ENCODE measurements around the gene DNM3.

The DNM3 gene

DNA sequence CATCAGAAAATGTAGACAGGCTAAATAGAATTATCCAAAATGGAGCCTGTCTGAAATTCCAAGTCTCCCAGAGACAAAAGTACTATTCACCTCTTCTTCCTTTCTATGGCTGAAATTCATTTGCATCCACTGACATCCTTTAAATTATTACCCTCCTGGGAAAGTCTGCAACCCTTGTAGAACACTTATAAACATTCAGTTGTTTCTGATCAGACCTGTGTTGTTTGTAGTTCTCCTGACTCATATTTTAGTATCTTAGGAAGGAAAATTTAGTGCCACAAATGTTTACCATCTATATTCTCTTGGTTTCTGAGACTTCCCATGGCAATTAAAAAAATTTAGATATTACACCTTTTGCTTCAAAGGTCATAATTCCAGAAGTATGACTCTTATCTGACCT is 509.6 kb downstream of the DNM3 start:
- Histone ChIP-seq H3K4me3 (ENCODE audit: insufficient read depth, low read length, poor library complexity, severe bottlenecking) (no peak overlapping the region), H3K9ac (ENCODE audit: low read length) (no peak overlapping the region), H3K9me2 (replicated peaks; ENCODE audit: insufficient read depth, low read length) (no peaks in the 10 kb centered on the region), H3K9me3 (ENCODE audit: insufficient read depth, low read length) (peaks cover 8% of the 10 kb centered on the region; the same call in 1 of the 2 replicates), H3F3A (ENCODE audit: insufficient read depth) (no peaks in the 10 kb centered on the region), H2AFZ (ENCODE audit: low read depth, low read length, severe bottlenecking) (no peak overlapping the region), H3K27ac (ENCODE audit: low read depth, low read length) (no peak overlapping the region), H3K27me3 (ENCODE audit: low read length) (no peaks in the 10 kb centered on the region), H3K36me3 (ENCODE audit: low read length) (no peaks in the 10 kb centered on the region), H3K4me2 (ENCODE audit: low read depth, low read length, poor library complexity, severe bottlenecking) (no peak overlapping the region), H3K79me2 (ENCODE audit: insufficient read depth, low read length) (no peaks in the 10 kb centered on the region), H4K20me1 (ENCODE audit: low read depth, low read length) (no peaks in the 10 kb centered on the region)
- TF ChIP-seq, protein P1, sequence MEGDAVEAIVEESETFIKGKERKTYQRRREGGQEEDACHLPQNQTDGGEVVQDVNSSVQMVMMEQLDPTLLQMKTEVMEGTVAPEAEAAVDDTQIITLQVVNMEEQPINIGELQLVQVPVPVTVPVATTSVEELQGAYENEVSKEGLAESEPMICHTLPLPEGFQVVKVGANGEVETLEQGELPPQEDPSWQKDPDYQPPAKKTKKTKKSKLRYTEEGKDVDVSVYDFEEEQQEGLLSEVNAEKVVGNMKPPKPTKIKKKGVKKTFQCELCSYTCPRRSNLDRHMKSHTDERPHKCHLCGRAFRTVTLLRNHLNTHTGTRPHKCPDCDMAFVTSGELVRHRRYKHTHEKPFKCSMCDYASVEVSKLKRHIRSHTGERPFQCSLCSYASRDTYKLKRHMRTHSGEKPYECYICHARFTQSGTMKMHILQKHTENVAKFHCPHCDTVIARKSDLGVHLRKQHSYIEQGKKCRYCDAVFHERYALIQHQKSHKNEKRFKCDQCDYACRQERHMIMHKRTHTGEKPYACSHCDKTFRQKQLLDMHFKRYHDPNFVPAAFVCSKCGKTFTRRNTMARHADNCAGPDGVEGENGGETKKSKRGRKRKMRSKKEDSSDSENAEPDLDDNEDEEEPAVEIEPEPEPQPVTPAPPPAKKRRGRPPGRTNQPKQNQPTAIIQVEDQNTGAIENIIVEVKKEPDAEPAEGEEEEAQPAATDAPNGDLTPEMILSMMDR (IDR thresholded peaks at IDR 0.05; ENCODE audit: insufficient read depth, low read length, poor library complexity, severe bottlenecking), result no peak
- TF ChIP-seq EZH2phosphoT487 (conservative IDR thresholded peaks at IDR 0.05; ENCODE audit: low read length), result no peak

DNA sequence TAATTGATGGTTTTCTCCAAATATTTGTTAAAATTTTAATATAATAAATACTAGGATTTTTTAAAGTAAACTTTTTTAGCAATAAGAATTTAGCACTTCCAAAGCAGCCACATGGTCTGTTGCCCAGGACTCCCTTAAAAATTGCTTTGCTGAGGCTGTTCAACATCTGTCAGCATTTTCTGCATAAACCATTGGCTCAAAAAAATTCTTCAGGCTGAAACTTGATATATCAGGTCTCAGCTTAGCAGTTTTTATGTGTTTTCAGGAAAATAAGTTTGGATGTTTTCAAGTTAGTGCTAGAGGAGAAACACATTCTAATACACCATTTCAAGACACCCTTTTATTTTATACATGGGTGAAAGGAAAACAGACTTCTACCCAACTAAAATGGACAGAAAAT is 510.0 kb downstream of the DNM3 start:
- Histone ChIP-seq H3K36me3 (ENCODE audit: low read length) (no peaks in the 10 kb centered on the region), H3K9ac (ENCODE audit: low read length) (no peak overlapping the region), H3K4me3 (ENCODE audit: insufficient read depth, low read length, poor library complexity, severe bottlenecking) (no peak overlapping the region), H3F3A (ENCODE audit: insufficient read depth) (no peaks in the 10 kb centered on the region), H3K27ac (ENCODE audit: low read depth, low read length) (no peak overlapping the region), H3K4me2 (ENCODE audit: low read depth, low read length, poor library complexity, severe bottlenecking) (no peak overlapping the region), H3K9me3 (ENCODE audit: insufficient read depth, low read length) (peaks cover 8% of the 10 kb centered on the region; the same call in 1 of the 2 replicates), H2AFZ (ENCODE audit: low read depth, low read length, severe bottlenecking) (no peak overlapping the region), H3K27me3 (ENCODE audit: low read length) (no peaks in the 10 kb centered on the region), H3K79me2 (ENCODE audit: insufficient read depth, low read length) (no peaks in the 10 kb centered on the region), H4K20me1 (ENCODE audit: low read depth, low read length) (no peaks in the 10 kb centered on the region), H3K9me2 (replicated peaks; ENCODE audit: insufficient read depth, low read length) (no peaks in the 10 kb centered on the region)
- TF ChIP-seq EZH2phosphoT487 (conservative IDR thresholded peaks at IDR 0.05; ENCODE audit: low read length), result no peak
- TF ChIP-seq, protein P1 (IDR thresholded peaks at IDR 0.05; ENCODE audit: insufficient read depth, low read length, poor library complexity, severe bottlenecking), result no peak

DNA sequence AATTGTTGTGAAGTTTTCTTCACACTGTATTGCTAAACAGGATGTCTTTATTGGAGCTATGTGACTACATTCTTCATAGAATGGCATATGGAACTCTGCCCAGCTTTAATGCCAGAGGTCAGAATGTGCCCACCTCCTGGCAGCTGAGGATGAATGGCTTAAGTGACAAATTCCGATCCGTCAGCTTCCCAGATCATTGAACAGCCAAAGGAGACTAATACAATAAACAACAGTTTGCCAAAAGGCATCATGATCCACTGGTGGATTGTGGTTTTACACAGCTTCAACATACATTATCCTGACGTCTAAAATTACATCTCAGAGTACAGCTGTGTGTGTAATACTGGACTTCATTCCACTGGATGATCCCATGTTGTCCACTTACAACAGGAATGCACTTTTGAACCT is 510.5 kb downstream of the DNM3 start:
- no peaks in the 10 kb centered on the region for H3K9me2 ChIP-seq (replicated peaks; ENCODE audit: insufficient read depth, low read length)
- no peaks in the 10 kb centered on the region for H3K79me2 ChIP-seq (ENCODE audit: insufficient read depth, low read length)
- no peak overlapping the region for H3K4me2 ChIP-seq (ENCODE audit: low read depth, low read length, poor library complexity, severe bottlenecking)
- no peak overlapping the region for H3K4me3 ChIP-seq (ENCODE audit: insufficient read depth, low read length, poor library complexity, severe bottlenecking)
- no peak overlapping the region for H3K27ac ChIP-seq (ENCODE audit: low read depth, low read length)
- no peaks in the 10 kb centered on the region for H3K27me3 ChIP-seq (ENCODE audit: low read length)
- H3F3A ChIP-seq (ENCODE audit: insufficient read depth), result no peaks in the 10 kb centered on the region
- H3K36me3 ChIP-seq (ENCODE audit: low read length), result no peaks in the 10 kb centered on the region
- no peak overlapping the region for H2AFZ ChIP-seq (ENCODE audit: low read depth, low read length, severe bottlenecking)
- H3K9me3 ChIP-seq (ENCODE audit: insufficient read depth, low read length), result peaks cover 5% of the 10 kb centered on the region; the same call in 1 of the 2 replicates
- H3K9ac ChIP-seq (ENCODE audit: low read length), result no peak overlapping the region
- TF ChIP-seq, protein P1 (IDR thresholded peaks at IDR 0.05; ENCODE audit: insufficient read depth, low read length, poor library complexity, severe bottlenecking), result no peak
- TF ChIP-seq EZH2phosphoT487 (conservative IDR thresholded peaks at IDR 0.05; ENCODE audit: low read length), result no peak
- no peaks in the 10 kb centered on the region for H4K20me1 ChIP-seq (ENCODE audit: low read depth, low read length)
